ENCODE data around the gene LYRM4.

Gene LYRM4

GRCh38 chr6:5143634-5144311 lies 117.0 kb downstream of the LYRM4 start:
- Histone ChIP-seq H3K79me2 (ENCODE audit: low read length) (no peaks in the 10 kb centered on the region), H2AFZ (ENCODE audit: low read depth, low read length) (no peak overlapping the region), H3K9ac (ENCODE audit: low read length) (no peak overlapping the region), H4K20me1 (ENCODE audit: insufficient read depth, low read length) (0 out of 2 replicates have a peak, but pooled peaks cover 3% of the 10 kb centered on the region), H3K9me3 (ENCODE audit: insufficient read depth, low read length) (no peaks in the 10 kb centered on the region), H3K27ac (ENCODE audit: low read length) (no peak overlapping the region), H3K4me3 (ENCODE audit: low read length) (no peak overlapping the region), H3K27me3 (ENCODE audit: low read depth, low read length) (no peaks in the 10 kb centered on the region), H3K36me3 (replicated peaks; ENCODE audit: low read depth, low read length) (no peaks in the 10 kb centered on the region), H3K4me1 (ENCODE audit: low read length) (peaks cover 11% of the 10 kb centered on the region), H3K4me2 (ENCODE audit: low read length) (no peak overlapping the region)
- TF ChIP-seq EZH2phosphoT487 (IDR thresholded peaks at IDR 0.05; ENCODE audit: low read depth), result no peak
- TF ChIP-seq CTCF (IDR thresholded peaks at IDR 0.05; ENCODE audit: low read depth, low read length), result peak; percentile 79

- TF ChIP-seq CTCF (IDR thresholded peaks at IDR 0.05; ENCODE audit: low read depth, low read length), result no peak
- TF ChIP-seq EZH2phosphoT487 (IDR thresholded peaks at IDR 0.05; ENCODE audit: low read depth), result no peak
- H3K4me3 ChIP-seq (ENCODE audit: low read length), result no peak overlapping the region
Observed at GRCh38 chr6:5142915-5143314, 117.8 kb downstream of the LYRM4 start.

GRCh38 chr6:5142131-5142530 lies 118.6 kb downstream of the LYRM4 start:
- H3K4me1 ChIP-seq (ENCODE audit: low read length), result peaks cover 11% of the 10 kb centered on the region
- H4K20me1 ChIP-seq (ENCODE audit: insufficient read depth, low read length), result 0 out of 2 replicates have a peak, but pooled peaks cover 3% of the 10 kb centered on the region
- no peaks in the 10 kb centered on the region for H3K36me3 ChIP-seq (replicated peaks; ENCODE audit: low read depth, low read length)
- H3K27me3 ChIP-seq (ENCODE audit: low read depth, low read length), result no peaks in the 10 kb centered on the region
- H3K9me3 ChIP-seq (ENCODE audit: insufficient read depth, low read length), result no peaks in the 10 kb centered on the region
- no peak overlapping the region for H3K4me2 ChIP-seq (ENCODE audit: low read length)
- H3K4me3 ChIP-seq (ENCODE audit: low read length), result no peak overlapping the region
- no peaks in the 10 kb centered on the region for H3K79me2 ChIP-seq (ENCODE audit: low read length)
- H2AFZ ChIP-seq (ENCODE audit: low read depth, low read length), result no peak overlapping the region
- H3K27ac ChIP-seq (ENCODE audit: low read length), result no peak overlapping the region
- no peak overlapping the region for H3K9ac ChIP-seq (ENCODE audit: low read length)
- no peak for TF ChIP-seq CTCF (IDR thresholded peaks at IDR 0.05; ENCODE audit: low read depth, low read length)
- no peak for TF ChIP-seq EZH2phosphoT487 (IDR thresholded peaks at IDR 0.05; ENCODE audit: low read depth)

More at GRCh38 chr6:5142915-5143314, 117.8 kb downstream of the LYRM4 start:
- Histone ChIP-seq H4K20me1 (ENCODE audit: insufficient read depth, low read length) (0 out of 2 replicates have a peak, but pooled peaks cover 3% of the 10 kb centered on the region), H3K4me2 (ENCODE audit: low read length) (no peak overlapping the region), H2AFZ (ENCODE audit: low read depth, low read length) (no peak overlapping the region), H3K79me2 (ENCODE audit: low read length) (no peaks in the 10 kb centered on the region), H3K36me3 (replicated peaks; ENCODE audit: low read depth, low read length) (no peaks in the 10 kb centered on the region), H3K27ac (ENCODE audit: low read length) (no peak overlapping the region), H3K9ac (ENCODE audit: low read length) (no peak overlapping the region), H3K27me3 (ENCODE audit: low read depth, low read length) (no peaks in the 10 kb centered on the region), H3K9me3 (ENCODE audit: insufficient read depth, low read length) (no peaks in the 10 kb centered on the region), H3K4me1 (ENCODE audit: low read length) (peaks cover 11% of the 10 kb centered on the region)

GRCh38 chr6:5141046-5141445 lies 119.7 kb downstream of the LYRM4 start:
- no peak for TF ChIP-seq CTCF (IDR thresholded peaks at IDR 0.05; ENCODE audit: low read depth, low read length)
- TF ChIP-seq EZH2phosphoT487 (IDR thresholded peaks at IDR 0.05; ENCODE audit: low read depth), result no peak
- H2AFZ ChIP-seq (ENCODE audit: low read depth, low read length), result no peak overlapping the region
- H3K9ac ChIP-seq (ENCODE audit: low read length), result no peak overlapping the region

More at GRCh38 chr6:5141046-5141445, 119.7 kb downstream of the LYRM4 start:
- H3K27ac ChIP-seq (ENCODE audit: low read length), result no peak overlapping the region
- H3K9me3 ChIP-seq (ENCODE audit: insufficient read depth, low read length), result no peaks in the 10 kb centered on the region
- H3K27me3 ChIP-seq (ENCODE audit: low read depth, low read length), result no peaks in the 10 kb centered on the region
- peak overlapping the region; percentile 44 for H3K4me2 ChIP-seq (ENCODE audit: low read length)
- H3K4me1 ChIP-seq (ENCODE audit: low read length), result peaks cover 12% of the 10 kb centered on the region
- H3K4me3 ChIP-seq (ENCODE audit: low read length), result no peak overlapping the region
- 0 out of 2 replicates have a peak, but pooled peaks cover 3% of the 10 kb centered on the region for H4K20me1 ChIP-seq (ENCODE audit: insufficient read depth, low read length)
- H3K79me2 ChIP-seq (ENCODE audit: low read length), result no peaks in the 10 kb centered on the region
- H3K36me3 ChIP-seq (replicated peaks; ENCODE audit: low read depth, low read length), result no peaks in the 10 kb centered on the region
